CD4-positive, alpha-beta T cell treated with Interleukin-6 for 4 hours (primary cell): Measurements from ENCODE around the gene CCNY.
"Not testable (repeated sequence)": the region's sequence is repeated elsewhere in the genome, so short reads cannot be mapped to it uniquely, and the experiment has no call there.

Experiments
- DNase-seq: peaks from one replicate; pipeline ENCODE4 v3.0.0-alpha.2; 2020; ENCODE audit warnings: mixed read lengths

CCNY gene

DNA sequence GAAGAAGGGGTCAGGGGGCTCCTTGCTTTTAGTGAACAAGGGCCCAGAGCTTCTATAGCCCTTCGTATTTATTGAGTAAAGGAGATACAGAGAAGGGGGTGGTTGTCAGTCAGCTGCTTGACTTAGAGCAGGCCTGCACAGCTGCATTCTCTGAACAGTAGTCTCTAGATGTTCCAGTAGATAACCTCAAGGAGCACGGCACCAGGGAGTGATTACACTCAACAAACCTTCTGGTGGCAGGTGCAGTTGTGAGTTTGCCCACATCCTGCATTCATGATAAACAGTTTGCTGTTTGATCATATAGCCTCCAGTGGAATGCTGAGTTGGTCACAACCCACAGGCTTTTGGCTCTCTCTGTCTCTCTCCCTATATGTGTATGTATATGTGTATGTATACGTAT is 198.8 kb downstream of the CCNY start:
- no peak for DNase-seq

DNA sequence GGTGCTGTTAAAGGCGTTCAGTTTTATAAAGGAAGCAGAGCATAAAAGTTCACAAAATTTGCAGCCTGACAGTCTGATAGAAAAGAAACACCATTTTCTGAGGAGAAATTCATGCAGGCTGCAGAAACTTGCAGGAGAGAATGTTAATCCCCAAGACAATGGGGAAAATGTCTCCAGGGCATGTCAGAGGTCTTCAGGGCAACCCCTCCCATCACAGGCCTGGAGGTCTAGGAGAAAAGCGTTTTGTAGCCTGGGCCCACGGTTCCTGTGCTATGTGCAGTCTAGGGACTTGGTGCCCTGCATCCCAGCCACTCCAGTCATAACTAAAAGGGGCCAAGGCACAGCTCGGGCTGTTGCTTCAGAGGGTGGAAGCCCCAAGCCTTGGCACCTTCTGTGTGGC is 200.5 kb downstream of the CCNY start:
- DNase-seq: no peak

DNA sequence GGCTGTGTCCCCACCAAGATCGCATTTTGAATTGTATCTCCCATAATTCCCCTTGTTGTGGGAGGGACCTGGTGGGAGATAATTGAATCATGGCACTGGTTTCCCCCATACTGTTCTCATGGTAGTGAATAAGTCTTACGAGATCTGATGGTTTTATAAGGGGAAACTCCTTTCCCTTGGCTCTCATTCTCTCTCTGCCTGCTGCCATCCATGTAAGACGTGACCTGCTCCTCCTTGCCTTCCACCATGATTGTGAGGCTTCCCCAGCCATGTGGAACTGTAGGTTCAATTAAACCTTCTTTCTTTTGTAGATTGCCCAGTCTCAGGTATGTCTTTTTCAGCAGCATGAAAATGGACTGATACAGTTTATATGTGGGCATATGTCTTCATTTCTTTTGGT is 201.6 kb downstream of the CCNY start:
- DNase-seq: not testable (repeated sequence)

DNA sequence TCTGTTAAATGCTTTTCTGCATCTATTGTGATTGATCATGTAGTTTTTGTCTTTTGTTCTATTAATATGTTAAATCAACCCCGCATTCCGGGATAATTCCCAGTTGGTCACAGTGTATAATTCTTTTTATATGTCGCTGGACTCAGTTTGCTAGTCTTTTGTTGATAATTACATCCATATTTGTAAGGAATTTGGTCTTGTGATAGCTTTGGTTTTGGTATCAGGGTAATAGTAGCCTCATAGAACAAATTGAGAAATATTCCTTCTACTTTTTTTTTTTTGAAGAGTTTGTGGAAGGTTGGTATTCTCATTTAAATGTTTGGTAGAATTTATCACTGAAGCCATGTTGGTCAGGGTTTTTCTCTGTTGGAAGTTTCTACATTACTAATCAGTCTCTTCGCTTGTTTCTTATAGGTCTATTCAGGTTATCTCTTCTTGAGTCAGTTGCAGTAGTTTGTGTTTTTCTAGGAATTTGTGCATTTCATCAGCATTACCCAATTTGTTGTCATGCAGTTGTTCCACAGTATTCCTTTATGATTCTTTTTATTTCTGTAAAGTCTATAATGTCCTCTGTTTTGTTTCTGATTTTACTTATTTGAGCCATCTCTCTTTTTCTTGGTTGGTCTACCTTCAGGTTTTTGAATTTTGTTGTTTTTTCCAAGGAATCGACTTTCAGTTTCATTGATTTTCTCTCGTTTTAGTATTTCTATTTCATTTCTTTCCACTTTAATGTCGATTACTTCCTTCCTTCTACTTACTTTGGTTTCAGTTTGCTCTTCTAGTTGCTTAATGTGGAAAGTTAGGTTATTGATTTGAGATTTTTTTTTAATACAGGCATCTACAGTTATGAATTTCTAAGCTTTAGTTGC is 204.2 kb downstream of the CCNY start:
- DNase-seq: no peak

DNA sequence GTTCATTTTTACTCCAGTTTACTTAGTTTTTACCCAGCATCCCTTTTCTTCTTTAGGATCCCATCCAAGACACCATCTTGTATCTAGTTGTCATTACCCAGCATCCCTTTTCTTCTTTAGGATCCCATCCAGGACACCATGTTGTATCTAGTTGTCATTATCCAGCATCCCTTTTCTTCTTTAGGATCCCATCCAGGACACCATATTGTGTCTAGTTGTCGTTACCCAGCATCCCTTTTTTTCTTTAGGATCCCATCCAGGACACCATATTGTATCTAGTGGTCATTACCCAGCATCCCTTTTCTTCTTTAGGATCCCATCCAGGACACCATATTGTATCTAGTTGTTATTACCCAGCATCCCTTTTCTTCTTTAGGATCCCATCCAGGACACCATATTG is 205.4 kb downstream of the CCNY start:
- no peak for DNase-seq

DNA sequence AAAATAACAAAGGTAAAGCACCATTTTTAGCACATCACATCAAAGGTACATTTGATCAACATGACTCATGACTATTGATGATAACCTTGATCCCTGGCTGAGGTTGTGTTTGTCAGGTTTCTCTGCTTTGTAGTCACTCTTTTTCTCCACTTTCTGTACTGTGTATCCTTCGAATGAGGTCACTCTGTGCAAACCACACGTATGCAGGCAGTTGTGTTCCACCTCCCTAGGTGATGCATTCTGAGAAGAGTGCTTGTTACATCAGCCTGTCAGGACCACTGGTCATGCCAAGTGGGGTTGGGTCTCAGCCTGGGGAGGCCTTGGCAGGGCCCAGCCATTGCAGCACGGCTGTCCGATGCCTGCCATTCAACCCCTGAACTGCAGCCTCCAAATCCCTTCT is 206.0 kb downstream of the CCNY start:
- no peak for DNase-seq

DNA sequence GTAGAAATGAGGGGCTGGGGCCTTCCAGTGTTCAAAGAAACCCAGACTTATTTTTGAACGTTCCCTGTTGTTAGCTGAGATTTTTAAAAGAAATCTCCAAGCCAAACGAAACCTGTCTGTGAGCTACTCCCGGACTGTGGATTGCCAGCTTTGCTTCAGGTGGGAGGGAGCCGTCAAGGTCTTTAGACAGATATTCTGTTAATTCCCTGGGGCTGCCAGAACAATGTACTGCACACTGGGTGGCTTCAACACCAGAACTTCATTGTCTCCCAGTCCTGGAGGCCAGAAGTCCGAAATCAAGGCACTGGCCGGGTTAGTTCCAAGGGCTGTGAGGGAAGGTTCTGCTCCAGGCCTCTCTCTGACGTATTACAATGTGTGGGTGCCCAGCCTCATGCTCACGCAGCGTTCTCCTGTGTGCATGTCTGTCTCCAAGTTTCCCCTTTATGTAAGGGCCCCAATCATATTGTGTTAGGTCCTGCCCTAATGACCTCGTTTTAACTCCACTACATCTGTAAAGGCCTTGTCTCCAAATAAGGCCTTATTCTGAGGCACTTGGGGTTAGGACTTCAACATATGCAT is 208.9 kb downstream of the CCNY start:
- DNase-seq: no peak

DNA sequence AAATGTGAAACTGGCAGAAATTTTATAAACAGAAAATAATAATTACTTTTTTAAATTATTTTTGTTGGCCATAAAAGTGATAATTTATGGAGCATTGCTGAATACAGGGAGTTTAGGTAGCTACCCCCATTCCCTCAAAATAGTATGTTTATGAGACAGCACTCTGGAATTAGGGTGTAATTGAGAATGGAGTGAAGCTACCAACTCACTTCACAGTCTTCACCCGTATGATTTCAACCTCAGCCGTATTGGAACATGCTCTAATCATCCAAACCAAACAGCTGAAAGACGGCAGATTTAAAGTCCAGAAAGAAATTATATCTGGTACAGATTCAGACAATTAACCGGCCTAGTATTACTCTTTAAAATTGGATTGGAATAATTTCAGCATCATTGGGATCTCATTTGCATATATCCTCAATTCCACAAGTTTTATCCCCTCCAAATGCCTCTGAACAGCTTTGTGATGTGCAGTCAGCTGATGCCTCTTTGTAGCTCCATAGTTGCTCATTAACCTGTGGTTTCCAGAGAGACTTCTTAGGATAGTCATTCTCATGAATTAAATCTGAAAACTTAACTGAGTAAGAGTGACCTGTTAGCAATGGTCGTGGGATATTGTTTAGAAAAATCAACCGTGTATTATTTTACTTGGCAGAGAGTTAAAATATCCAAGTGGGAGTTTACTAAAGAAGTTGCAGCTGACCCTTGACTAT is 209.7 kb downstream of the CCNY start:
- DNase-seq: no peak

DNA sequence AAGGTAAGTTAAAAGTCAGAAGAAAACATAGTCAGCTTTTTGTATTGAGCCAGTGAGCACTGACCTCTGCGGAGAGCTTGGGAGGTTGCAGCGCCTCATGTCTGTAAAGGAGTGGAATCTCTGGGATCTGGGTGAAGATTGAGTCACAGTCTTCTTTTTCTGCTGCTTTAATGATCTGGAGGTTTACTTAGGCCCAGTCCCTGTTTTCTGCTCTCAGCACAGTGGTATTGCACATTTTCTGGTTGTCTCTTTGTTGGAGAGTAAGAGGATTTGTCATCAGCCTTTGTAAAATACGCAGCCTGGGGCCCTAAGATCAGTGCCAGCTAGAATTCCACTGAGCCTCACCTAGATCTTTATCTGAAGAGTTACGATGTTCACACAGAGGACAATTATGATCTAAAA is 210.5 kb downstream of the CCNY start:
- DNase-seq: no peak

DNA sequence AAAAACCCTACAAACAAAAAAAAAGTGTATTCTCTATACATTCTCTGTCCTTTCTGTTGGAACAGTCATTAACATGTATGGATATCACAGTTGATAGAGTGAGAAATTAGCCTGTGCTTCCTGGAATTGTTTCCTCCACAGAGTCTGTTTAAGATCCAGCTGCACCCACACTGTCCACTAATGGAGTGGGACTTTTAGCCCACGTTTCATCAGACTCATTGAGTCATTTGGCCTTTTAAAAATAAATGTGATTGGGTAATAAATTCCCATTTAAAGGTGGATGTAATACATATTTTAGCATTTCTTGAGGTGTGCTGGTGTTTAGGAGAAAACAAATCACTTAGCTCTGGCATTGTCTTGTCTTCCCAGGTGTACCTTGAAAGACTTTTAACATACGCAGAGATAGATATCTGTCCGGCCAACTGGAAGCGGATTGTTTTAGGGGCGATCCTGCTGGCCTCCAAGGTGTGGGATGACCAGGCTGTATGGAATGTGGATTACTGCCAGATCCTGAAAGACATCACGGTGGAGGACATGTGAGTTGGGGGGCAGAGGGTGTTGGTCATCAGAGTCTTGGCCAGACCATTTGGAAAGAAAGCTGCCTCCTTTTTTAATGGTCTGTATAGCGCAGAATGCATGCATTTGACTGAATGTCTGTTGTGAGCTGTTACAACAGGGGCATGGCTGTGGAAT is 216.5 kb downstream of the CCNY start:
- no peak for DNase-seq

DNA sequence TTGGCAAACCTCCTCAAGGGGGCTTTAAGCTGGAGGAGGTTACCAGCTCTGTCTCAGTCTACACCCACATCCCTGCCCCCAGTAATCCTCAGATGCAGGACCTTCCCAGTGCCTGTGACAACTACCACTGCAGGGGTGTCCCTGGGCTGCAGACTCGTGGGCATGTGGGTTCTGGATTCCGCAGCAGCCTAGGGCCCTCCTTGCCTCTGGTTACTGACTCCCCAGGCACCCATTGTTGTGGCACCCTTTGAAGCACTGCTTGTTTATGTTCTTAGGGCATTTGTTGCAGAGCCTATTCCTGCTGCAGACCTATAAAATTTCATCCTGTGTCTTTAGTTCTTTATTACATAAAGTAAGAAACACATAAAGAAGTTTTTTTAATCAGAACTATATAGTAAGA is 217.7 kb downstream of the CCNY start:
- no peak for DNase-seq

DNA sequence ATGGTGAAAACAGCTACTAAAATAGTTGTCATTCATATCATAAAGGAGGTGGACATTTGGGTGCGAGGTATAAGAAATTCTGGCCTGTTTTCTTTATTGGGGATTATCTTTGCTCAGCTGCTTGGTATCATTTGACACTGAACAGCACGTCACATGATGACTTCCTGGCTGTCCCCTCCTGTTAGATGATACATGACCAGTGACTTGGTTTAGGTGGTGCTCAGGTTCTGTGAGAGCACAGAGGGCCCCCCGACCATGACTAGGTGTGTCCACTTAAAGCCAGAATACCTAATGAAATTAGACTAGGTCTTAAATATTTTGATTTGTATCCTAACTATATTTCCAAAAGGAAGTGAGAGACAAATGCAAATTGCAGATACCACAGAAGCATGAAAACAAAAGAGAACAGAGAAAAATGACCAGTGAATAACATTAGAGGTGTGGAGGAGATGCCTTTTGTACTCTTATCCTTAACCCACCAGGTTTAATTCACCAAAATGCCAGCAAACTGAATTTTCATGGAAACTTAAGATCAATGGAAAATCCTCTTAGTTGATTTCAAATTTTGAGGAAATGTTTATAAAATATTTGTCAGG is 218.2 kb downstream of the CCNY start:
- no peak for DNase-seq

DNA sequence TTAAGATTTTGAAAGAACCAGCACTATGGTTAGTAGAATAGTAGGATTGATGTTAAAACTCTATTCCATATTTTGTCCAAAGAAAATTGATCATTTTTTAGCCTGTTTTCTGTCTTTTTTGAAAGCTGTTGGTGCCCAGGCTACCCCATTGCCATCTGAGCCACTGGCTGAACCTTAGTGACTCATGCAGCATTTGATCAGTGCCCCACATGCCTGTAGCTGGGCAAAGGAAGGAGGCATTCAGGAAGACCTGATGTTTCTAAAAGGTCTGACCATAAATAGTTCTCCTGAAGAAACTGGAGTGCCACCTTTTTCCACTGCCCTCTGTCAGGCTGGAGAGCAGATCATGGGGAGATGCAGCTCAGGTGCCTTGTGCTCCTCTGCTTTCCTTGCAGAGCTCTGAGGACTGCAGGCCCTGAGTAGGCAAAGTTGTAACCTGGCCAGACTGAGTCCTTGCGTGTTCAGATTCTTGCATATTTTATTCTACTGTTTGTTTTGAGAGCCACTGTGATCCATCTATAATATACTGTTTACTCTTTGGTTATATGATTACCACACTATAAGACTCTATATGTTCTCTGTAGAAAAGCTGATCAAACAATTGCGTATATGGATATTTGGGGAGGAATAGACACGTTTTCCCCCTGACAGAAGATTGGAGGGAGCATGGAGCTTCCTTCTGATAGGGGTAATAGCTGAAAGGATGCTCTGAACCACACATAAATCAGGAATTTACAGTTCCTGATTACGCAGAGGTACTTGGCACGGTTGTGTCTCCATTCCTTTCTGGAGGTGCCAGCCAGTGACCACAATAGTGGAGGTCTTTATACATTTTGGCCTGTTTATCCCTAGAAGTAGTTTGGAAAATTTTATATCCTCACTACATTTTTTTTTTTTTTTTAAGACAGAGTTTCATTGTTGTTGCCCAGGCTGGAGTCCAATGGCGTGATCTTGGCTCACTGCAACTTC is 219.9 kb downstream of the CCNY start:
- no peak for DNase-seq

DNA sequence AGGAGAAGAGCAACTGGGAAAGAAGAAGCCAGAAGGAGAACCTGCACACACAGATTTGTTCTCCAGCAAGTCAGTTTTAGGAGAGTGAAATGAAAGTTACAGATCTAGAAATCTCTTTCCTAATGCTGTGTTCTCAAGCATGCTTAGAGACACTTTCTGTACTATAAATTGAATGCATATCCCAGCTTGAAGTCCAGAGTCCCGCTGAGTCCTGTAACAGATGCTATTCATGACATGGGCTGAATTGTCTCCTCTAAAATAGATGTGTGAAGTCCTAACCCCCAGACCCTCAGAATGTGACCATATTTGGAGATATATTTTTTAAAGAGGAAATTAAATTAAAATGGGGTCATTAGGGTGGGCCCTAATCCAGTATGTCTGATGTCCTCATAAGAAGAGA is 222.0 kb downstream of the CCNY start:
- DNase-seq: no peak

DNA sequence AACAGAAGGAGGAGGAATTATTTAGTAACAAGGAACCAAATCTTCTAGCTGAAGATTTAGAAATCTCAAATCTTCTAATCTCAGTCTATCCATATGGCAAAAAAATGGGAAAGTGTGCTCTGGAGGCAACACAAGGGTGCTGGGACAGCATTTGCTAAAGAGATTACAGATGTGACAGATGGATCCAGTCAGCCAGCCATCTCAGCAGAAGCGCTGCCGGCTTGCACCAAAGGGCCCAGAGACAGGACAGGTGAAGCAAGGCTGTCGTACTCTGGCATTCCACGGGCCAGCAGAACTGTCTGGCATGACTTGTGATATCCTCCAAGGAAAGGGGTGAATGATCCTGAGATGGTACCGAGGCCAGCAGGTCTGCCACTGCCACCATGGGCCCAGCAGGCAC is 223.1 kb downstream of the CCNY start:
- DNase-seq: no peak

DNA sequence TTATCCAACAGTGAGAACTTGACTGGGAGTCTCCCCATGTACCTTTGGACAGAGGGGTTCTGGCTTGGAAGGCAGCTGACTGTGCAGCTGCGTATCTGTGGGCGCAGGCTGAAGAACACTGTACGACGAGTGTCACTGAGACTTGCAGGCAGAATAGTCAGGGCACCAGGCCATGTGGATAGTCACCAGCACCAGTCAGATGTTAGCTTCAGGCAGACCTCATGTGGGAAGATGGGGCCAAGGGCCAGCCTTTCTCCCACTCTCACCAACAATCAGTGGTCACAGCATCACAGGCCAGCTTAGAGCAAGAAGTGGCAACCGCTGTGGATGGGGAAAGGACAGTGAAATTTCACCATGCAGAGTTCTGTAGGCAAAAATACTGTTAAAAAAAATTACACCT is 225.4 kb downstream of the CCNY start:
- DNase-seq: no peak

DNA sequence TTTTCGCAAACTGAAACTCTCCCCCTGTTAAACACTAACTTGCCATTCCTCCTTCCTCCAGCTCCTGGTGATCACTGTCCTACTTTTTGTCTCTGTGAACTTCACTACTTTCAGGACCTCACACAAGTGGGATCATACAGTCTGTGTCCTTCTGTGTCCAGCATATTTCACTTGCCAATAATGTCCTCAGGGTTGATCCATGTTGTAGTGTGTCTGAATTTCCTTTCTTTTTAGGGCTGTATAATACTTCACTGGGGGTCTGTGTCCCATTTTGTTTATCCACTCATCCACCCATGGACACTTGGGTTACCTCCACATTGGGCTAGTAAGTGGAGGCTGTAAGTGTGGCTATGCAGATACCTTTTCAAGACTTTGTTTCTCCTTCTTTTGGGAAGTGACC is 226.1 kb downstream of the CCNY start:
- DNase-seq: no peak

DNA sequence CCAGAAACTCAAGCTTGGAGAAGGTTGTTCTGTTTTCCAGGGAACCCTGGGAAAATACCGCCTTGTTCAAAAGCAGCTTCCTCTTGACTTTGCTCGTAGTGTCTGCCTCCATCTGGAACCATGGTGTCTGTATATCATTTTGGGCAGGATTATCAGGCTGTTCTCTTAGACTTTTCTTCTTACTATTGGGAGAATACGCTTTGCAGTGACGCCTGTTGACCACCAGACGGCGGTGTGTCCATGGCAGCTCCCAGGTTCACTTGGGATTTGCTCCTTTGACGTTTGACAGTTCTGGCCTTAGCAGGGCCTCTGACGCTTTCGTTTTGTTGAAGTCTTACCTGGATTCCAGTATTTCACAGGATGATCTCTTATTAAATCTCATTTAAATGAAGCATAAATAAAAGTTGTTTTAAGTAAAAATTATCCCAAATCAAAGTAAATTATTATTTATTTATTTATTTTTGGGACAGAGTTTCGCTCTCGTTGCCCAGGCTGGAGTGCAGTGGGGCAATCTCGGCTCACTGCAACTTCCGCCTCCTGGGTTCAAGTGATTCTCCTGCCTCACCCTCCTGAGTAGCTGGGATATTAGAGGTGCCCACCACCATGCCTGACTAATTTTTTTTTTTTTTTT is 227.1 kb downstream of the CCNY start:
- DNase-seq: peak; percentile 53

DNA sequence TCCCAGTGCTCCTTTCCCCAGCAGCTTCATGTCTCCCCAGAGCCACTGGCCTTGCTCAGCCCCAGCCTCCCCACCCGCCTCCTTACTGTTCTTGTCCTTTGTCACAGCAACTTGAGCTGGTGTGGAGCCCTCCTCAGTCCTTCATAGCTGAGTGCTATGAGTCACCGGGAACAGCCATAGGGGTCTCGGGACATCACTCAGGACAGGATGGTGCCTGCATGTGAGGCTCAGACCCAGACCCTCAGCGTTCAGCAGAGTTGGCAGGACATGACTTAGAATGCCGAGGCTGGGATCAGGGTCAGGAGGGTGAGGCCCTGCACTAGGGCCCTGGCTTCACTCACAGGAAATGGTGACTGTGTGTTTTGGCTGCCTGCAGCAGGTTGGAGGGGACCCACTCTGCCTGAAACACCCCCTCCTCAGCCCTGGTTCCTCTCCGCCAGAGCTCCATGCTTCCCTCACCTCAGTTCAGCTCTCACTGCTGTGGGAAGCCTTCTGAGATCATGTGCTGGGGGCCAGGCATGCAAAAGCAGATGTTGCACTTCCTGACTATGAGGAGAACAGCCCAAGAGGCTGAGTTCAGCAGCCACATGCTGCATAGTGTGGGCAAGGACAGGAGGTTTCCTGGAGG is 228.1 kb downstream of the CCNY start:
- DNase-seq: no peak

DNA sequence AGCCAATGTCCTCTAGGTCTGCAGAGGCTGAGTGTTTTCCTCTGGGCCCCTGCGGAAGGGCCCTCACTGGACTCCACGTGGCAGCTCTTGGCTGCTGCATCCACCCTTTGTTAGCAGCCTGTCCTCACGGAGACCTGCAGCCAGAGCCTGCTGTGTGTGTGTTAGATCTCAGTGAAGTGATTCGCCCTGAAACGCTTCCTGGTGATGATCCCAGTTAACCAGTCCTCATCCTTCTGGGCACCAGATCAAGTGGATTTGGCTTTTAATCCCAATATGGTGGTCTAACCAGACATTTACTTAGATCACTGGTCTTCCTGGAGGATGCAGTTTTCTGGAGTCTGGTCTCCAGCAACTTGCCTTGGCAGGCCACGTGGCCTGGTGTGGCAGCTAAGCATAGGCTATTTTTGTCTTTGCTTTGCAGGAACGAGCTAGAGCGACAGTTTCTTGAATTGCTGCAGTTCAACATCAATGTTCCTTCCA is 229.3 kb downstream of the CCNY start:
- no peak for DNase-seq

DNA sequence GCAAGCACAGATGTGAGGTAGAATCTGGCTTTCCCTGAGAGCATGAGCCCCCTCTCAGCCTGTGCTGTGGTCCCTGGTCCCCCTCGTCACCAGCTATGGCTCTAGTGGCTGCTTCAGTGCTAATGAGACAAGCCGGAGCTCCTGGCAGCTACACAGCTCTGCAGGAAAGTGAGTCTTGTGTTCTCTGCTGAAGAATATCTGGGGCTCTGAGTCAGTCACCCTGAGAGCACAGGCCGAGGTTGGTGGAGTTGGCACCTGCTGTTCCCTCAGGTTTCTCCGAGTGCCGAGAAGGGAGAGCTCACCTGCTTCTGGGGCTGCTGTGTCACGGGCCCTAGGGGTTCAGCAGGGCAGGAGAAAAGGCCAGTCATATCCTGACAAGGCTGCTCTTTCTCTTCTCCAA is 231.6 kb downstream of the CCNY start:
- DNase-seq: no peak
